HG03135 (cell line): ENCODE results near the gene AFMID.
"Not testable (repeated sequence)": the region's sequence is repeated elsewhere in the genome, so short reads cannot be mapped to it uniquely, and the experiment has no call there.

Experiments
- ATAC-seq: cut with Tn5 transposase; IDR thresholded peaks from one replicate; pipeline ENCODE4 v1.9.1; 2021; ENCODE audit warnings: mild to moderate bottlenecking, moderate library complexity; ENCODE audit not compliant: unreplicated experiment

Gene AFMID

GRCh38 chr17:78219396-78220150, 32.4 kb downstream of the AFMID start:
- no peak for ATAC-seq

GRCh38 chr17:78223061-78223460, 35.9 kb downstream of the AFMID start:
- ATAC-seq, result no peak

GRCh38 chr17:78223765-78224164, 36.6 kb downstream of the AFMID start:
- ATAC-seq, result no peak

- no peak for ATAC-seq
Observed at GRCh38 chr17:78224231-78225087, 37.3 kb downstream of the AFMID start.

- no peak for ATAC-seq
Observed at GRCh38 chr17:78225088-78225865, 38.1 kb downstream of the AFMID start.

GRCh38 chr17:78226055-78226758, 39.0 kb downstream of the AFMID start:
- ATAC-seq, result no peak

- ATAC-seq, result no peak
Observed at GRCh38 chr17:78226759-78227454, 39.7 kb downstream of the AFMID start.

- ATAC-seq, result no peak
Observed at GRCh38 chr17:78227455-78227916, 40.3 kb downstream of the AFMID start.

GRCh38 chr17:78228176-78228575, 41.0 kb downstream of the AFMID start:
- ATAC-seq, result no peak

- no peak for ATAC-seq
Observed at GRCh38 chr17:78230252-78230962, 43.2 kb downstream of the AFMID start.

- ATAC-seq, result no peak
Observed at GRCh38 chr17:78230996-78231935, 44.1 kb downstream of the AFMID start, which contains the start of gene TMEM235. TMEM235 (plus strand) TSS chr17:78231631; CDS start chr17:78232024, 393 bp downstream.

- ATAC-seq, result no peak
Observed at GRCh38 chr17:78231991-78232858, 45.1 kb downstream of the AFMID start.

GRCh38 chr17:78232859-78233173, 45.7 kb downstream of the AFMID start:
- no peak for ATAC-seq

- ATAC-seq, result no peak
Observed at GRCh38 chr17:78233678-78234077, 46.5 kb downstream of the AFMID start.

GRCh38 chr17:78234261-78234865, 47.2 kb downstream of the AFMID start:
- ATAC-seq, result no peak

GRCh38 chr17:78235022-78235421, 47.9 kb downstream of the AFMID start:
- ATAC-seq, result not testable (repeated sequence)

GRCh38 chr17:78235885-78236284, 48.7 kb downstream of the AFMID start:
- no peak for ATAC-seq
